SKM-1 treated with dmso at 0.1 percent for 144 hours (cell line): Measurements from ENCODE around the gene SAMD3.
"Not testable (repeated sequence)": the region's sequence is repeated elsewhere in the genome, so short reads cannot be mapped to it uniquely, and the experiment has no call there.

Source experiments
- DNase-seq: peaks from one replicate; lab custom pipeline; 2025; ENCODE audit not compliant: unreplicated experiment; lab: John Stamatoyannopoulos, UW

Gene SAMD3, protein sequence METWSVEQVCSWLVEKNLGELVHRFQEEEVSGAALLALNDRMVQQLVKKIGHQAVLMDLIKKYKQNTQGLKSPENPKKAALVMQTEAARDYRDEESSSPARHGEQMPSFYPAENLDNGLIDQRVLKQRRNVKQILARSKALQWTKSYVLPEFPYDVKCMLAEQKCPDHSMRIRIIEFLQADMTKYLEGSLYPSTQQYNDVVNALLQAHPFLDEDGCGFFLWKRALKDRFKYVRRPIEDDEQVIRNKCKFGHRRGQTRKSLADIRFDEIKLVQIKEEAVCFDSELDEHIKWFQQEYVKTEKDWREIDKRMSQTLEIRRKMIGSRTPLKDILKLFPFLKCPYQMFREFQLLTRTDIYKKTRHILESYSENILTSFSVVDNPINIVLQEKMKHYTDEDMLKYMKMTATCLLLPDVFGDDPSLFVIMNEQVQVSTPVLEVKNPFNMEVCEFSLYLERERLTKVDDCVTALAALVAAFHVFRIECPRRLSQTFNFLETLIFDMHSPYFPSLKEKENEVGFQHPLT

DNA sequence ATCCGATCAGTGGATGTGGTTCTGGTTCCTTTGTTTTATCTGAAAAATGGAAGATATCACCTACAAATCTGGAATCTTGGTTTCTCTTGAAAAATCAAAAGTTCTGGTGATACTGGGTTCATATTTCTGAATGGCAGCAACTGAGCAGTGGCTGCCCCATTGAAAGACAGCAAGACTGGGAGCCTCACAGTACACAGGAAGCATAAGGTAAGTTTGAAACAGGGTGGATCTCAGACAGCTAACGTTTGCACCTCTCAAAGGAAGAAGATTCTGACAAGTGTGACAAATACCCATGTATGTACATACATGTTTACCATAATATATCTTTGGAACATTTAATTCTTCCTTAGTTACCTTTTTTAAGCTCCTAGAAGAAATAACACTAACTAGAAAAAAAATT is at the start of gene SAMD3:
Gene SAMD3, minus strand, starts transcription at position 177 of the 400 bp plus-strand sequence. CDS start 7,678 bp downstream, outside the sequence.
- no peak for DNase-seq

DNA sequence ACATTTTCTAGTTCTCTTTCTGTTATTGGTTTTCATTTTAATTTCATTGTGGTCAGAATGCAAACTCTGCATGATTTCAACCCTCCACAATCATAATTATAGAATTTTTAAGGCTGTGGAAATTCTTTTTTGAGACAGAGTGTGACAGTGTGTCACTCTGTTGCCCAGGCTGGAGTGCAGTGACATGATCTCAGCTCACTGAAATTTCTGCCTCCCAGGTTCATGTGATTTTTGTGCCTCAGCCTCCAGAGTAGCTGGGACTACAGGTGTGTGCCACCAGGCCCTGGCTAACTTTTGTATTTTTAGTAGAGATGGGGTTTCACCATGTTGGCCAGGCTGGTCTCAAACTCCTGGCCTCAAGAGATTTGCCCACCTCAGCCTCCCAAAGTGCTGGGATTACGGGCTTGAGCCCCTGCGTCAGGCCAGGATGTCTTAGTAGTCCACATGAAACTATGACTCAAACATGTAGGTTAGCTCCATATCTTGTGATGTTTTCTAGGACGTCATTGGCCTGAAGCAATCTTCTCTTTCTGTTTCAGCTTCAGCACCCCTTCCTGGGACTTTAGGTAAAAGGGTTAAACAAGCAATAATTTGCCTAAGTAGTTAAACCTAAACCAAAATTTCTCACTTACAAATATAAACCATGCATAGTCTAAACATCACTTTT is 47.4 kb upstream of the SAMD3 start:
- no peak for DNase-seq

DNA sequence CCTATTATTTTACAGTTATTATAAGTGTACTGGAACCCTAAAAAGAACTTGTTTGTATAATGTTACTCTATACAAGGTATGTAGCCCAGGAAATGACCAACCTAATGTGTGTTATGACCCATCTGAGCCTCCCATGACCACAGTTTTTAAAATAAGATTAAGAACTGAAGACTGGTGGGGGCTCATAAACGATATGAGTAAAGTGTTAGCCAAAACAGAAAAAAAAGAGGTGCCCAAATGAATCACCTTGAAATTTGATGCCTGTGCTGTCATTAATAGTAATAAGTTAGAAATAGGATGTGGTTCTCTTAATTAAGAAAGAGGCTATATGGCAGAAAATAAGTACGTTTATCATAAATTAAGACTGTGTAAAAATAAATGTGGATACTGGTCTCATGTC is 42.8 kb upstream of the SAMD3 start:
- not testable (repeated sequence) for DNase-seq

DNA sequence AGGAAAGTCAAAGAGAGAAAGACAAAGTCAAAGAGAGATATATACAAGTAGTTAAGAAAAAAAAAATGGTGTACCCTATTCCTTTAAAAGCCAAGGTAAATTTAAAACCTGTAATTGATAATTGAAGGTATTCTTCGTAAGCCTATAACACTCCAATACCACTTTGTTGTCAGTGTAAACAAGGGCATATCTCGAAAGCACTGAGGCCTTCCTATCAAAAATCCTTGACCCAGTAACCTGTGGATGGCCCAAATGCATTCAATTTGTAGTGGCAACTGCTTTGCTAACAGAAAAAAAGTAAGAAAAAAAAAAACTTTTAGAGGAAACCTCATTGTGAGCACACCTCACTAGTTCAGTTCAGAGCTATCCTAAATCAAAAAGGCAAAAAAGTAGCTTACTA is 39.3 kb upstream of the SAMD3 start:
- DNase-seq, result no peak

DNA sequence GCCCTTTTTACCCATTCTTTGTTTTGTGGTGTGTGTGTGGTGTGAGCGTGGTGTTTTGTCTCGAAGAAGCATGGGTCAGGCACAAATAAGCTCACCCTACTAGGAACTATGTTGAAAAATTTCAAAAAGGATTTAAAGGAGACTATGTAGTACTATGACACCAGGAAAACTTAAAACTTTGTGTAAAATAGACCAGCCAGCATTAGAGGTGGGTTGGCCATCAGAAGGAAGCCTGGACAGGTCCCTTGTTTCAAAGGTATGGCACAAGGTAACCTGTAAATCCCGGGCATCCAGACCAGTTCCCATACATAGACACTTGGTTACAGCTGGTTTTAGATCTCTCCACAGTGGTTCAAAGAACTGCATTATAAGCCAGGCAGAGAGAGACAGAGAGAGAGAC is 38.8 kb upstream of the SAMD3 start:
- DNase-seq, result not testable (repeated sequence)

DNA sequence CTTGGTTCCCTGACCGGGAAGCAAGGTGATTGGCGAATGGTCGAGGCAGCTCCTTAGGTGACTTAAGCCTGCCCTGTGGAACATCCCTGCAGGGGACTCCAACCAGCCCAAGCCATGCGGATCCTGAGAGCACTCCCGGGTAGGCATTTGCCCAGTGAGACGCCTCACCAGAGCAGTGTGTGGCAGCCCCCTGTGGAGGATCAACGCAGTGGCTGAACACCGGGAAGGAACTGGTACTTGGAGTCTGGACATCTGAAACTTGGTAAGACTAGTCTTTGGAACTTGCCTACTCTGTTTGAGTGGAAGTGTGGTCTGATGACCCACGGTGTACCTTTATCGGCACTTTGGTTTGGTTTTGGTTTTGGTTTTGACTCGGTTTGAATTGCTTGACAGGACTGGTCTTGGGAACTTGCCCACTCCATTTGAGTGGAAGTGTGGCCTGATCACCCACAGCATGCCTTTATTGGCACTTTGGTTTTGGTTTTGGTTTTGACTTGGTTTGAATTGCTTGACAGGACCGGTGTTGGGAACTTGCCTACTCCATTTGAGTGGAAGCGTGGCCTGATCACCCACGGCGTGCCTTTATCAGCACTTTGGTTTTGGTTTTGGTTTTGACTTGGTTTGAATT is 38.0 kb upstream of the SAMD3 start:
- not testable (repeated sequence) for DNase-seq

DNA sequence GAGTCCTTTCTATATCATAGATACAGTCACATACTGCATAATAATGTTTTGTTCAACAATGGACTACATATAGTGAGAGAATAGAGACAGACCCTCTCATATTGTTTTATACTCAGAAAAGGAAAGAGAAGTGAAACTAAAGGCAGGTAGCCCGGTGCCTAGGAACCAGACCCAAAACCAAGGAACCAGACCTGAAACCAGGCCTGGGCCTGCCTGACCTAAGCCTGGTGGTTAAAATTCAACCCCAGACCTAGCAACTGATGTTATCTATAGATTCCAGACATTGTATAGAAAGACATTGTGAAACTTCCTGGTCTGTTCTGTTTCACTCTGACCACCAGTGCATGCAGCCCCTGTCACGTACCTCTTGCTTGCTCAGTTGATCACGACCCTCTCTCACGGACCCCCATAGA is 37.3 kb upstream of the SAMD3 start:
- DNase-seq, result not testable (repeated sequence)

DNA sequence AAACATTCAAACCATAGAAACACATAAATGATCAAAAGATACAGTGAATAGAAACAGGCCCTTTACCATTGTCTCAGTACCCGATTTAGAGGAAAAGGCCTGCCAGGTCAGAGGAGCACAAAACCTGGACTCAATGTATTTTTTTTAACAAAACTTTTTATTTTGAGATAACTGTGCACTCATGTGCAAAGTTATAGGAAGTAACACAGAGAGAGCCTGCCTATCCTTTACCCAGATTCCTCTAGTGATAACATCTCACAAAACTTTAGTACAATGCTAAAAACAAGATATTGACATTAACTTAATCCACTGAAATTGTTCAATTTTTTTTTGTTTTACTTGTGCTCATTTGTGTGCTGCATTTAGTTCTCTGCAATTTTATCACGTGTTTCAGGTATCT is 36.8 kb upstream of the SAMD3 start:
- no peak for DNase-seq

DNA sequence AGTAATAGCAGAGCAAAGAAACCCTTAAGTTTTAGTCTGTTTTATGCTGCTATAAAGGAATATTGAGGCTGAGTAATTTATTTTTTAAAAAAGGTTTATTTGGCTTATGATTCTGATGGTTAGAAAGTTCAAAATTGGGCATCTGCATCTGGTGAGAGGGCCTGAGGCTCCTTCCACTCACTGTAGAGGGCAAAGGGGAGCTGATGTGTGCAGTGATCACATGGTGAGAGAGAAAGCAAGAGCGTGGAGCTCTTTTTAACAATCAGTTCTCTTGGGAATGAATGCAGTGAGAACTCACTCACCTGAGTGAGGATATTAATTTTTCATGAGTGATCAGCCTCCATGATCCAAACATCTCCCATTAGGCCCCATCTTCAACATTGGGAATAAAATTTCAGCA is 36.4 kb upstream of the SAMD3 start:
- DNase-seq, result no peak

DNA sequence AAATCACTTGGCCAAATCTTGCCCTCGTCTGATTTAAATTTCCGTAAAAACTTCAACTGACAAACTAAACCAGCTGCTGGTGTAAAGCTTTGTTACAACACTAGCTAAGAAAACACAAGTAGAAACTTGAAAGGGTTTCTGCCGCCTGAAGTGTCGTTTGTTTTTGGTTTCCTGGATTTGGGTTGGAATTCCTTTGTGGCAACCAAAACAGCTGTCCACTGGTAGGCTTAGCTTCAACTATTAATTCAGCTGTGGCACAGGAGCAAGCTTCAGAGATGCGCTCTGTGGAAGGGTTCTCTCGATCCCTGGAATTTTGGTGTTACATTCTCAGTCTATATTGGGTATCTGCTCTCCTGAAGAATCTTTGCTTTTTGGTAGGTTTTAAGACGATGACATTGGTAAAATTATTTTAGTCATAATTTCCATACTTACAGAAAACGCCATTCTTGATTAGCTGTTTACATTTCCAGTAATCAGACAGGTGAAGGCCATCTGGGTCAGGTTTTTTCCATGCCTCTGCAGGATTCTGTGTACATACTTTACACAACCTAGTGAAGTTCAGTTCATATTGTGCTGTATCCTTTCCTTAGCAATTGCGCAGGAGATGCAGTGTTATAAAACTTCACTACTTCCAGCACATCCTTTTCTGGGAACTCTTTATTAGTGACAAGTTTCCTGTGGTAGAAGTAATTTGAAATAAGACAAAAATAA is 29.9 kb upstream of the SAMD3 start:
- DNase-seq, result no peak

DNA sequence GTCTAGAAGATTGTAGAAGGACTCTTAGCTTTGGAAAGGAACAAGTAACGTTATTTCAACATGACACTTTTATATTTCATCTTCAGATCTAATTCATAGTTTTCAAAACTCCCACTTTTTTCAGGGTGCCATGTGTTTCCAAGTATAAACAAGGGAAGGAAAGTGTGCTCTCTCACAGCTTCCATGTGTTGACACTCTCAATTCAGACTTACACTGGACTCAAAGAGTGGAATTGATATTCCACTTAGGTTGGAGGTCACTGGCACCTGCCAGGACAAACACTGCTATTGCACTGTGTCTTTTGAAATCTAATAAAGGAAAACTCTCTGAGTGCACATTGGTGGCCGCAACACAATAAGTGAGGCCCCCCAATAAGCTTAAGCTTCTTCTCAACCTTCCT is 22.5 kb upstream of the SAMD3 start:
- DNase-seq, result no peak

DNA sequence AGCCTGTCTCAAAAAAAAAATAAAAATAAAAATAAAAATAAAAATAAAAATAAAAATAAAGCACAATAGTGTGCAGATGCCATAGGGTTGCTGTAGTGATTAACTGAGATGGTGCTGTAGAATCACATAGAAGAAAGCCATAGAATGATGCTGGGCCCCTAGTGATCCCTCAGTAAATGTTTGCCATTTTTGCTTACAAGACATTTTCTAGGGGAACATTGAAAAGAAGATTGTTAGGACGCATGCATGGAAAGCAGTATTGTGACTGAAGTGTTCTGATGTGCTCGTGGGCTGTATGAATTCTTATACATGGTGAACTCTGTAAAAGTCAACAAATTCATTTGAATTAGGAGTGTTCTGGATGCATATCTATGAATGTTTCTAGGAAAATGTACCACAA is 22.0 kb upstream of the SAMD3 start:
- DNase-seq, result no peak

DNA sequence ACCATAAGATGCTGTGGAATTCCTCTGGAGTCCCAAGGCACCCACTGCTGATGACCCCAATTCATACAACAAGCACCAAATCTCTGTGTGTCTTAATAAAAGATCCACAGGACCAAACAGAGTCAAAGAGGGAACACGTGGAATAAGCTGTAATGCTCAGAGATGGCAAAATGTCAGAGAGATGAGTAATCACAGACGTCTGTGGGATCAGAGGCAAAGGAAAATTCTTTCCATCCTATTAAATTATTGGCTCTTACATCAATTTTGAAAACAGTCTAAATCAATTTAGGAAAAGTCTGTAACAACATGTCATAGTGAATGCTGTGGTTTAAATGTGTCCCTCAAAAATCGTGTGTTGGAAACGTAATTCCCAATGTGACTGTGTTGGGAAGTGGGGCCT is 17.5 kb upstream of the SAMD3 start:
- DNase-seq, result no peak

DNA sequence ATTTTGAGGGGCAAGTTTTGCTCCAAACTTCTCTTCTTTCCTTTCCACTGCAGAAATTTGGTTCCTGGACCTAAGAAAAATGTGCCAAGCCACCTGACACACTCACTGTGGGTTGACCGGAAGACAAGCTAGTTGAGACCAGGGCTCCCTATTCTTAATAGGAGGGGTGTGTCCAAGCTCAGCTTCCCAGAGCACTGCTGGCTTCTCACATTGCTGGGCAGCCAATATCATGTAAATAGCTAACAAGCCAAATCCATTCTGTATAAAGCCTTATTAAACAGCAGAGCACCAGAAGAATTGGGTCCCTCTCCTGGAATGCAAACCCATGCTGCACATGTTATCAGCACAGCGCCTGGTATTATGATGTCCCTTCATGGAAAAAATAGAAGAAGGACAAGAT is 17.0 kb upstream of the SAMD3 start:
- no peak for DNase-seq

DNA sequence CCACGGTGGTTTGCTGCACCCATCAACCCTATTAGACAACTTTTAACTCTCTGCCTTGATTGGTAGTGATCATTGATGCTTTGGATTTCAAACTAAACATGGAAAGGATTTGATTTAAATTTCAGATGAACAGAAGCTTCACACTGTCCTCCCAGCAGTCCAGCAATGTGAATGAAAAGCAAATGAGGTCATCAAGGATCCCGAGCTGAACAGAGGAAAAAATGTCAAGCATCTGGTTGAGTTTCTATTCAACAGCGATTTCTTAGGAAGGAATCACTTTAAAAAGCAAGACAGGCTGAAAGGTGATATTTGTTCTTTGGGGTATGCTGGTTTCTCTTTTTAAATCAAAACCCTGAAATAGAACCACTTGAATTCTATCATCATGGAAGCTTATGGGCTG is 10.6 kb upstream of the SAMD3 start:
- no peak for DNase-seq

DNA sequence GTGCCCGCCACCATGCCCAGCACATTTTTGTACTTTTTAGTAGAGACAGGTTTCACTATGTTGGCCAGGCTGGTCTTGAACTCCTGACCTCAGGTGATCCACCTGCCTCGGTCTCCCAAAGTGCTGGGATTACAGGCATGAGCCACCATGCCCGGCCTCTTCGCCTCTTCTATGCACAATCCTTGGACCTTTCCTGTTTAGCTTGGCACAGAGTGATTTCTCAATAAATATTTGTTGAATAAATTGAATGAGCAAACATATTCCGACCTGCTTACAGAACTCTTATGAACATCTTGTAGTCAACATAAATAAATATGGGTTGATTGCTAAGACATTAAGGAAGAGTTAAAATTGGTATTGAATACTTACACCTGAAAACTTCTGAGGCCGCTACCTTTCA is 7.8 kb upstream of the SAMD3 start:
- not testable (repeated sequence) for DNase-seq

DNA sequence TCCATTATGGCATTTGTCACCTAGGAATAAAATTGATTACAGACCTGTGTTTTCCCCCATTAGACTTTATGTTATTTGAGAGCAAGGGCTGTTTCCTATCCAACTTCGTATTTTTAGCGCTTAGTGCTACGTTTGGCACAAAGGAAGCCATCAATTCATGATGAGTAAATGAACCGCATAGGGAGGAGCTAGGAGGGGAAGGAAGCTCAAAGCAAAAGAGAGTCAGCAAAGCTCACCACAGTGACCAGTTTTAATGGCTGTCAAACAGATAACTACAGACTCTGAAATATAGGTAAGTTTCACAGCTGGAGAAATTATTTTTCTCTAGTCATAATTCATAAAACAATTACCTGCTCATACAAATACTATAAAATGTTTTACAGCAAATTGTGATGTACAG is 6.9 kb upstream of the SAMD3 start:
- no peak for DNase-seq

DNA sequence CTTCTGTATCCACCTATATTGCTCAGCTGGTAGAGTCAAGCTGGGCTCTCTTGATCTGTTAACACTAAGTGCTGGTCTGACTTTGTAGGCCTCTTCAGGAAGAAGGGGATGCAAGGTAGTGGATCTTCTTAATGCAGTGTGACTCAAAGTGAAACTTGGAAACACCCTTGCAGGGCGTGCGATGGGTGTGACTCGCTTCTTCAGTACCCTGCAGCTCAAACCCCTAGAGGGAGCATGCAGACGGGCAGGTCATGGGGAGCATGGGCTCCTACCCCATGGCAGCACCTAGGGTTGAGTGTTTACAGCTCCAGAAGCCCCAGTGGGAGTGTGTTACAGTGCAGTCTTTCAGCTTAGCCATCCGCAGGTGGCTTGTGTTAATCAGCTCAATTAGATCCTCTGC is 757 bp upstream of the SAMD3 start:
- no peak for DNase-seq

DNA sequence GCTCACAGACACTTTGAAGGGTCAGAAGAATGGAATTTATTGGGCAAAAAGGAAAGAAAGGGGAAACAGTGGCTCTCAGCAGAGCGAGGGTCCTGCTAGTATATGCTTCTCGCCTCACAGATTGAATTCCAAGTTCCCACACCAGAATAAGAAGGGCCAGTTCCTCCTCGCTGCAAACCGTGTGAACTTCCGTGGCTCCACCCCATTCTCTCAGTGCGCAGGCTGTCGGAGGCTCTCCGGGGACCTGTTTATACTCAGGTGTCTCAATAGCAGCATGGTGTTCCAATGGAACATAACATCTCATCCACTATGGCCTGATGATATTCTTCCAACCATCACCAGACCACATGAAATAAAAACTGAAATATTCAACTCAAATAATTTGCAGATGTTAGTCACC is 4.6 kb downstream of the SAMD3 start:
- no peak for DNase-seq

DNA sequence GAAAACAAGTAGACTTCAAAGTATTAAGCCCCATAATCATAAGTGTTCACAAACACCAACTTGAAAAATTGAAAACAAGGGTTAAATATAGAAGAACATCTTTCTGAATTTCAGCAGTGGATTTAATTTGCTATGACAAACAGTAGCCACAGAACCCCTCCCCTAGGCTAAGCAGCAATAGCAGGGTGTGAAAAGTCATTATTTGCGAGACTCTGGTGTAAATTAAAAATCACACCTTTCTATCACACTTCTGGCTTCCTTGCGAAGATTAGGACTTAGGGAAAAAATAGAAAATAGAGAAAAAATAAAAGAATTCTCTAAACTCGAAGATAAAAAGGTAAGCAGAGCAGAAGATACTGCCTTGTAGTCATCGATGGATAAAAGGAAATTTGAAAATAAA is 6.1 kb downstream of the SAMD3 start:
- DNase-seq, result no peak

DNA sequence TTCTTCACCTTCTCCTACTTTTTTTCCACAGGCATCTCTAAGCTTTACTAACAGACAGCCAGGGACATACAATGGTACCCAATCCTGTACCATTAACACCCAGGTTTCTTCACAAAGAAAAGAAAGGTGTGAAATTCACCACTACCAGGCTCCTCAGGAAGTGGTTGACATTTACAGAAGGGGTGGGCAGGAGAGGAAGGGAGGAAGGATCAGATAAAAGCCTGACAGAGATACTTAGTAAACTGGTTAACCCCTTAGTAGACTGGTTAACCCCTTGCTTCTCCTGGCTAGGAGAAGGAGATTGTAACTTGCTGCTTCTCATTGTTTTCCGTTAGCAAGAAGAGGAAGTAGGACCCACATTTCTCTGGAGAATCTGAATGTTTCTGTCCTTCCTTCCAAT is 7.2 kb downstream of the SAMD3 start:
- DNase-seq, result peak; percentile 17
